Measurements from ENCODE around the gene MEST. TPM values are rescaled to one million over a fixed set of nuclear protein-coding genes. Genes with fewer than 3 reads are reported as not detected.

The MEST gene
- total RNA-seq, 1 donor from 2014 or later, result 57.5 TPM

GRCh38 chr7:130452951-130453350 lies 38.9 kb upstream of the MEST start:
- DNase-seq (no peak), ATAC-seq (no peak)

GRCh38 chr7:130454959-130455358 lies 36.9 kb upstream of the MEST start:
- intact Hi-C loops (cut with DNase I), result no loop called here
- Histone ChIP-seq H3K36me3 (no peaks in the 10 kb centered on the region), H3K27ac (no peak overlapping the region), H3K4me3 (no peak overlapping the region), H3K4me1 (no peaks in the 10 kb centered on the region), H3K9me3 (no peaks in the 10 kb centered on the region), H3K27me3 (no peaks in the 10 kb centered on the region)
- no peak for TF ChIP-seq CTCF (IDR thresholded peaks at IDR 0.05)
- ATAC-seq (no peak), DNase-seq (no peak)

More at GRCh38 chr7:130452951-130453350, 38.9 kb upstream of the MEST start:
- Histone ChIP-seq H3K27me3 (no peaks in the 10 kb centered on the region), H3K27ac (no peak overlapping the region), H3K4me1 (no peaks in the 10 kb centered on the region), H3K4me3 (no peak overlapping the region), H3K9me3 (no peaks in the 10 kb centered on the region), H3K36me3 (no peaks in the 10 kb centered on the region)
- no peak for TF ChIP-seq CTCF (IDR thresholded peaks at IDR 0.05)
- intact Hi-C loops (cut with DNase I), result no loop called here

GRCh38 chr7:130458257-130458656 lies 33.6 kb upstream of the MEST start:
- Histone ChIP-seq H3K36me3 (no peaks in the 10 kb centered on the region), H3K4me3 (no peak overlapping the region), H3K27me3 (no peaks in the 10 kb centered on the region), H3K27ac (no peak overlapping the region), H3K4me1 (no peaks in the 10 kb centered on the region), H3K9me3 (no peaks in the 10 kb centered on the region)
- ATAC-seq (no peak), DNase-seq (no peak)
- no peak for TF ChIP-seq CTCF (IDR thresholded peaks at IDR 0.05)
- intact Hi-C loops (cut with DNase I), result no loop called here

GRCh38 chr7:130461272-130461671 lies 30.6 kb upstream of the MEST start:
- ATAC-seq (no peak), DNase-seq (no peak)
- no peak overlapping the region for H3K4me3 ChIP-seq
- H3K9me3 ChIP-seq, result no peaks in the 10 kb centered on the region
- intact Hi-C loops (cut with DNase I), result no loop called here
- no peak for TF ChIP-seq CTCF (IDR thresholded peaks at IDR 0.05)
- no peak overlapping the region for H3K27ac ChIP-seq
- no peaks in the 10 kb centered on the region for H3K4me1 ChIP-seq
- no peaks in the 10 kb centered on the region for H3K27me3 ChIP-seq
- no peaks in the 10 kb centered on the region for H3K36me3 ChIP-seq

GRCh38 chr7:130463553-130464434 lies 28.1 kb upstream of the MEST start:
- H3K36me3 ChIP-seq, result no peaks in the 10 kb centered on the region
- DNase-seq (no peak), ATAC-seq (no peak)
- no peaks in the 10 kb centered on the region for H3K27me3 ChIP-seq
- intact Hi-C loops (cut with DNase I), result no loop called here
- no peaks in the 10 kb centered on the region for H3K9me3 ChIP-seq
- no peak for TF ChIP-seq CTCF (IDR thresholded peaks at IDR 0.05)
- H3K27ac ChIP-seq, result no peak overlapping the region
- H3K4me1 ChIP-seq, result no peaks in the 10 kb centered on the region
- H3K4me3 ChIP-seq, result no peak overlapping the region
